NCI-H82 treated with DMSO at 0.1 percent for 48 hours (cell line): ENCODE data around the gene KATNB1.
A peak's percentile ranks its signal among the peaks of the same experiment; 100 is the strongest.
"Not testable (repeated sequence)": the region's sequence is repeated elsewhere in the genome, so short reads cannot be mapped to it uniquely, and the experiment has no call there.

Source experiments
- DNase-seq: peaks from one replicate; lab custom pipeline; 2025; ENCODE audit not compliant: unreplicated experiment; lab: John Stamatoyannopoulos, UW

Gene KATNB1

GRCh38 chr16:57724531-57724930, 11.0 kb upstream of the KATNB1 start:
- no peak for DNase-seq

GRCh38 chr16:57725151-57725550, 10.4 kb upstream of the KATNB1 start:
- DNase-seq = no peak

GRCh38 chr16:57725554-57725953, 10.0 kb upstream of the KATNB1 start:
- no peak for DNase-seq

GRCh38 chr16:57725976-57726375, 9.6 kb upstream of the KATNB1 start:
- no peak for DNase-seq

- no peak for DNase-seq
Measured at GRCh38 chr16:57726433-57726947, 9.1 kb upstream of the KATNB1 start.

- DNase-seq = no peak
Measured at GRCh38 chr16:57727610-57728009, 8.0 kb upstream of the KATNB1 start.

GRCh38 chr16:57728336-57729181, 7.0 kb upstream of the KATNB1 start:
- DNase-seq = no peak

- no peak for DNase-seq
Measured at GRCh38 chr16:57729182-57729484, 6.4 kb upstream of the KATNB1 start.

GRCh38 chr16:57729852-57730251, 5.7 kb upstream of the KATNB1 start:
- not testable (repeated sequence) for DNase-seq

GRCh38 chr16:57730771-57731730, 4.5 kb upstream of the KATNB1 start:
- no peak for DNase-seq

GRCh38 chr16:57732037-57732436, 3.5 kb upstream of the KATNB1 start:
- no peak for DNase-seq

- DNase-seq = no peak
Measured at GRCh38 chr16:57732714-57733113, 2.9 kb upstream of the KATNB1 start.

- DNase-seq = no peak
Measured at GRCh38 chr16:57734308-57734924, 1.2 kb upstream of the KATNB1 start.

- DNase-seq = peak; percentile 98
Measured at GRCh38 chr16:57734925-57735754, 430 bp upstream of the KATNB1 start.

- DNase-seq = no peak
Measured at GRCh38 chr16:57736419-57737351, 1.1 kb downstream of the KATNB1 start.

GRCh38 chr16:57738844-57739243, 3.3 kb downstream of the KATNB1 start:
- DNase-seq = peak; percentile 46

- no peak for DNase-seq
Measured at GRCh38 chr16:57739756-57740422, 4.3 kb downstream of the KATNB1 start.

GRCh38 chr16:57740423-57741071, 5.0 kb downstream of the KATNB1 start:
- no peak for DNase-seq
